ENCODE measurements around the gene AGPAT1.
A peak's percentile ranks its signal among the peaks of the same experiment; 100 is the strongest.
"Not testable (repeated sequence)": the region's sequence is repeated elsewhere in the genome, so short reads cannot be mapped to it uniquely, and the experiment has no call there.

AGPAT1 gene

GRCh38 chr6:32146687-32147086 is 29.2 kb downstream of the AGPAT1 start:
- no peak for DNase-seq

- no peak for DNase-seq
These were observed 29.6 kb downstream of the AGPAT1 start for GRCh38 chr6:32146287-32146686.

- not testable (repeated sequence) for DNase-seq
These were observed 31.6 kb downstream of the AGPAT1 start for GRCh38 chr6:32144238-32144637.

DNA sequence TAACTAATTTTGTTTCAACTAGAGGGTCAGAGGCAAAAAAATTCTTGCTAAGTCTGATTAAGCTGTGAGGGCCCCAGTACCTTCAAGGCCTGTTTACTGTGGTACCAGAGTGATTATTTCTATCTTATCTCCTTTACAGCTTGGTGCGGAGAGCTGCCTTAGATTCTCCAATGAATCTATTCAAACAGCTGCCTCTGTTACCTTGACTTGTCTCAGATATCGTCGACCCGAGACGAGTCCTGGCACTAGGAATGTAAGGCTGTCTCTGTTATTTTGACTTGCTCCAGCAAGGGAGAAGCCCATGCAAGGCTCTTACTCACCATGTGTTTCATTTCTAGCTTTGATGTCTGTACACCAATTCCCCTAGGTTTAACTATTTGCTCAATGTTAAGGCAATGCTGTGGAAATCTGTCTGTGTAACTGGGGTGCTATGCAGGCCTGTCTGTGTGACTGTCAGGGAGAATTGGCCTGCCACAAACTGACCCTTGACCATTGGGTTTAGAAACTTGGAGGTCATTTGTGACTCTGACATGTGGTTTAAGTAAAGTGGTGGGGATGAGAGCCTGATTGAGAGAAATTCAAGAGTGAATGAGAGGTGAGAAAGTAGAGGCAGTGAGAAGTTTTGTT is 35.4 kb downstream of the AGPAT1 start:
- no peak for DNase-seq

DNA sequence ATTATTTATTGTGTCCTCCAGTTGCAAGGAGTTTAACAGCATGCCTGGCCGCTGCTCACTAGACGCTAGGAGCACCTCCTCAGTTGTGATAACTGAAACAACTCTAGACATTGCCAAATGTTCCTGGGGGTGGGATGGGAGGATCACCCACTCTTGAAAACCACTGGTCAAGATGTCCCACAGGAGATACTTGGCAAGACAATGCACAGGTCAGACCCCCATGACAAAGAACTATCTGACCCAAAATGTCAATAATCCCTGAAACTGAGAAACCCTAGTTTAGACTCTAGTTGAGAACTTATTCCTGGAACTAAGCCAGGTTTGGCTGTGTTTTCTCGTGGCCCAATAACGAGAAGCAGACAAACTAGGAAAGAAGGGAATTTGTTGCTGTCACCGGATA is 36.3 kb downstream of the AGPAT1 start:
- no peak for DNase-seq

DNA sequence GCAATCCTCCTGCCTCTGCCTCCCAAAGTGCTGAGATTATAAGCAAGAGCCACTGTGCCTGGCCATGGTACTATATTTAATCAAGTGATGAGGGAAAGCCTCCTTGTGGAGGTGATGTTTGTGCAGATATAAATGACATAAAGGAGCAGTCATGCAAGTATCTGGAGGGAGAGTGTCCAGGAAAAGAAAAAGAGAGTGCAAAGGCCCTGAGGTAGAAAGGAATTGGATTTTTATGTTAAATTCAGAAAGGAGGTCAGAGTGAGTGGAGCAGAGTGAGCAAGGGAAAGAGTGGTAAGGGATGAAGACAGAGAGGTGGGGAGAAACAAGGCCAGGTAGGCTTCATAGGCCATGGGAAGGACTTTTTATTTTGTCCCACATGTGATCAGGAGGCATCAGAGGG is 38.4 kb downstream of the AGPAT1 start:
- DNase-seq = no peak

DNA sequence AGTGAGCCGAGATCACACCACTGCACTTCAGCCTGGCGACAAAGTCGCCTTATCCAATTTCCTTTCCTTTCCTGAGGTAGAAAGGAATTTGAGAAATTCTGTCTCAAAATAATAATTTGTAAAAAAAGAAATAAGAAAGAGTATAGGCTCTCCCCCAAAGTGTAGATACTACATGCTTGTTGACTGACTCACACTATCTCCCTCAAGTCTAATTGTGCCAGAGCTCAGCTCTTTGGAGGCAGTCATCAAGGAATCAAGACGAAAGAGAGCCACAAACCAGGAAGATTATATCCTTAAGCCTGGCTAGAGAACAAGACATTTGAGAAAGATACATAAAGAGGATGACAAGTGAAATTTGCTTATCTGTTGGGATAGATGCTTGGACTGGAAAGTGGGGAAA is 42.1 kb downstream of the AGPAT1 start:
- DNase-seq = no peak

DNA sequence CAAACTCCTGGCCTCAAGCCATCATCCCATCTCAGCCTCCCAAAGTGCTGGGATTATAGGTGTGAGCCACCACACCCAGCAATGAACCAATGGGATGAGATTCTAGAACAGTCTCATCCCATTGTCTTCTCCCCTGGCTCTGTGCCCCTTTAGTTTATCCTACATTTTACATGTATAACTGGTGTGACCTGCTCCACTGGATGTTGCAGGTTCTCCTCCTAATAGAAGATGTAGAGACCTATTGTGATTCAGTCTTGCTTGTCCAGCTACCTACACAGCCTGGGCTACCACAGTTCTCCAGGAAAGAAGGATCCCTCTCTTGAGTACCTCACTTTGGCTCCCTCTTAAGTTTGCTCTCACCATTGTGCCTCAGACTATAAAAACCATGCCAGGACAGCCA is 43.8 kb downstream of the AGPAT1 start:
- DNase-seq = no peak

- no peak for DNase-seq
These were observed 44.4 kb downstream of the AGPAT1 start for GRCh38 chr6:32131439-32131948.

- DNase-seq = no peak
These were observed 46.4 kb downstream of the AGPAT1 start for GRCh38 chr6:32129297-32130088.

DNA sequence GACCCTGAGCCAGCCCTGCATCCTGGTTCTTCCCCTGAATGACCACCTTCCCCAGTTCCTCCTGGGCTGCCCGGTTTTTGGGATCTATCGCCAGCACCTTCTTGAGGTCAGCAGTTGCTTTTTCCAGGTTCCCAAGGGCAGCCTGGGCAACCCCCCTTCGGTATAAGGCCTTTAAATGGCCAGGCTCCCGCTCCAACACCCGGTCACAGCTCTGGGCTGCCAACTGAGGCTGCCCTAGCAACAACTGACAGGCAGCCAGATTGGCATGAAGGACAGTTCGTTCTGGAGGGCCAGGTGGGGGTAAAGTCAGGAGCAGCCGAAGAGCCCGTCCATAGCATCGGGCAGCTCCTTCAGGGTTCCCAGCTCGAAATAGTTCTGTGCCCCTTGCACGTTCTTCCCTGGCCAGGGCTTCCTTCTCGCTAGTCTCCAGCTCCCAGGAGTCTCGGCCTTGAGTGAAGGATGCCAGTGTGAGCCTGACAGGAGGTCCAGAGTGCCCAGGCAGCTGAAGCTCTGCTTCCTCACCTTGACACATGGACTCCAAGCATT is 47.1 kb downstream of the AGPAT1 start:
- no peak for DNase-seq

DNA sequence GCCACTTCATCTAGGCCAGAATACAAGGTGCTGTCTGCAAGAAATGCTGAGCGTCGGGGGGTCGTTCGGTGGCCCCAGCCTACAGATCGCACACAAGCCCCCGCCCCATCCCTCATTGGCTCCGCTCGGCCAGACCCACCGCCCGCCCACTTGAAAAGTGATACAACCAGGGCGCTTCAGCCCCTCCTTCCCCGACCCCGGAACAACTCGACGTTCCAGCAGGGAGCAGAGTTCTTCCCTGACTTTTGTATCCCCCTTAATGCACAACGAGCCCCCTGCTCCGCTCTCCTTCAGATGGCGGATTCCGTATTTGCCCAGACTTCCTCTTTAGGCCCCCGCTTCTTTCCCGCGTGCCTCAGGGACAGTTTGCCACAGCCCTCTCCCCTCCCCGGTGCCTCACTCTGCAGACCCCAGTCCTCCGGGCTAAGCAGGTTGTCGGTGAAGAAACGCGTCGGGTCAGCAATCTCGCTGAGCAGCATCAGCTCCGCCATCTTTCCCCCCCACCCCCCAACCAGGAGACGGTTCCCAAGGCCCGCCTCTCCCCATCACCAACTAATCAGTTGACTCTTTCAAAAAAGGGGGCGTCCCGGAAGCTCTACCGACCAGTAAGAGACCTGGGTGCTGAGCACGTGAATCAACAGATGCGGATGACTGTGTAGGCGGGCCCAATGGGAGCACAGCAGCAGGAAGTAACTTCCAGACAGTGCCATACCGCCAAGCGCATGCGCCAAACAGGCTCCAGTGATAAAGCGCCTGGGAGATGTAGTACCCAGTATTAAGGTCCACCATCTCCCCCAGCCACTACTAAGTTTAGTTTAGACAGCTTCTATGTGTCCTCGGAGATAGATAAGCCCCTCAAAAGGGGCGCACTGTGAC is 47.9 kb downstream of the AGPAT1 start, which contains the start of gene ATF6B:
Gene ATF6B, minus strand, starts transcription at position 530 of the 876 bp plus-strand sequence. Its CDS starts 39 bp downstream, at position 491.
- peak; percentile 100 for DNase-seq

GRCh38 chr6:32127409-32127716 is 48.5 kb downstream of the AGPAT1 start:
- no peak for DNase-seq

- DNase-seq = no peak
These were observed 49.0 kb downstream of the AGPAT1 start for GRCh38 chr6:32126880-32127279.

DNA sequence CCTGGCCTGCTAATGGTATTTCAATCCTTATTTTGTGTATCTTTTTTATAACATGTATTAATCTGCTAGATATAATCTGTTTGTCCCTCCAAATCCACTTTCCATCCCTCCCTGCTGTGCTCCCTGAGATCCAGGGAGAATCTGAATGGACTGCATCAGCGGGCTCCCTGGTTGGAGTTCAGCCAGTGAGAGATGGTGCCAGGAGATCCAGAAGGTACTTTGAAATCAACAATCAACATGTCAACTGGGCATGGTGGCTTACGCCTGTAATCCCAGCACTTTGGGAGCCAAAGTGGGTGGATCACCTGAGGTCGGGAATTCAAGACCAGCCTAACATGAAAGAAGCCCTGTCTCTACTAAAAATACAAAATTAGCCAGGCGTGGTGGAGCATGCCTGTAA is 52.2 kb downstream of the AGPAT1 start:
- DNase-seq = no peak

GRCh38 chr6:32120573-32121059 is 55.3 kb downstream of the AGPAT1 start:
- no peak for DNase-seq

- peak; percentile 91 for DNase-seq
These were observed 56.9 kb downstream of the AGPAT1 start for GRCh38 chr6:32118782-32119628.

Measured in midbrain (tissue), 1 donor.